Natural killer cell (primary cell): ENCODE results near the gene CX3CR1. TPM values are rescaled to one million over a fixed set of nuclear protein-coding genes. Genes with fewer than 3 reads are reported as not detected.

Experiments
- ATAC-seq, 3 donors: fragments of 150-1000 bp in 2 of 3; fragments of 200-7000 bp in 1 of 3; cut with Tn5 transposase; 1 replicate in 1 of 3; 2 replicates in 2 of 3; pipeline ENCODE4 v1.10.0; 2021; ENCODE audit warnings: mild to moderate bottlenecking in 2 of 3, moderate library complexity in 2 of 3
- DNase-seq, 2 donors: peaks; one replicate each; pipeline versions ENCODE4 v3.0.0 to v3.0.0-alpha.2; 2013 to 2021; ENCODE audit warnings: mixed read lengths in 1 of 2
- H3K27ac ChIP-seq: one replicate; pipeline ENCODE4 v1.5.1; 2013; ENCODE audit warnings: mild to moderate bottlenecking, low read length
- H3K27me3 ChIP-seq: one replicate; pipeline ENCODE4 v1.6.1; 2013; ENCODE audit warnings: low read length; ENCODE audit not compliant: control insufficient read depth, insufficient read depth
- H3K36me3 ChIP-seq: one replicate; pipeline ENCODE4 v1.6.1; 2013; ENCODE audit warnings: low read length; ENCODE audit not compliant: control insufficient read depth, insufficient read depth
- H3K4me1 ChIP-seq: one replicate; pipeline ENCODE4 v1.6.1; 2013; ENCODE audit warnings: low read length; ENCODE audit not compliant: control insufficient read depth, insufficient read depth
- H3K4me3 ChIP-seq: one replicate; pipeline ENCODE4 v1.5.1; 2013; ENCODE audit warnings: low read length
- H3K9me3 ChIP-seq: one replicate; pipeline ENCODE4 v1.6.1; 2013; ENCODE audit warnings: low read length; ENCODE audit not compliant: control insufficient read depth, insufficient read depth
- H3K27ac Mint-ChIP-seq, 2 donors: one replicate each; pipeline ENCODE4 v1.8.0; 2022; ENCODE audit warnings: mild to moderate bottlenecking in 2 of 2, mixed read lengths in 2 of 2, moderate library complexity in 1 of 2
- H3K27me3 Mint-ChIP-seq, 2 donors: one replicate each; pipeline ENCODE4 v1.8.0; 2022; ENCODE audit warnings: low read depth in 2 of 2, mixed read lengths in 2 of 2
- H3K36me3 Mint-ChIP-seq: one replicate; pipeline ENCODE4 v1.8.0; 2022; ENCODE audit warnings: mixed read lengths
- H3K4me1 Mint-ChIP-seq, 2 donors: one replicate each; pipeline ENCODE4 v1.8.0; 2022; ENCODE audit warnings: mixed read lengths in 2 of 2
- H3K4me3 Mint-ChIP-seq: one replicate; pipeline ENCODE4 v1.8.0; 2022; ENCODE audit warnings: mild to moderate bottlenecking, moderate library complexity, mixed read lengths
- H3K9me3 Mint-ChIP-seq, 2 donors: one replicate each; pipeline ENCODE4 v1.8.0; 2022; ENCODE audit warnings: mixed read lengths in 2 of 2
- WGBS: methylation state at CpG from one replicate; pipeline ENCODE4 v1.1.7; 2013; ENCODE audit warnings: missing lambda C conversion rate; ENCODE audit not compliant: insufficient coverage; 5-methylcytosine and 5-hydroxymethylcytosine counted together
- intact Hi-C: fragments of 100-400 bp; cut with micrococcal nuclease; formaldehyde crosslinking; loops from one replicate; pipeline ENCODE4 v1.14.2; 2022
- total RNA-seq, 4 donors: library from RNA; stranded (reverse); fragments of 120-200 nt in 1 of 4; gene quantifications; one replicate each; pipeline versions ENCODE4 v1.2.3 to v1.2.4, GENCODE V29; 2013 to 2022
- TF ChIP-seq, protein P1 (sequence below): fragments of 200-600 bp; IDR thresholded peaks from one replicate; pipeline ENCODE4 v1.8.0; 2022; ENCODE audit warnings: antibody characterized with exemption

Gene CX3CR1
- total RNA-seq, 3 donors from 2014 or later (not counting 1 experiment from before 2014, with no cell fraction given) = 203 to 459 (median 405) TPM

DNA sequence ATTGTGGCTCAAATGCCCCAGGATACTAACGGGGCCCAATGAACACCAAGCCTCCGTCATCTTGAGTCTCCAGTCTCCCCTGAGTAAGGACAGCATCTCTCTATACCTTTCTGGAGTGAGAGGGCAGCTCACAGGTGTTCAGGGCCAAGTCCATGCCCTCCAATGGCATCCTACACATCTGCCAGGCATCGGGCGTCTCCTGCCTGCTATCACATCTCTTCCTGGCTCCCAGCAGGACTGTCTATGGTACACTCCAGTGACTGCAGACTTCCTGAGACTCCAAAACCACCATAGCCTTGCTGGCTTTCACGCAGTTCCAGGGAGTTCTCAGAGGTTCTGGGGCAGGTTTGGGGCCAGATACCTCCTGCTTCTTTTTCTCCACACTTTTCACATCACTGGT lies 28.3 kb downstream of the CX3CR1 start:
- TF ChIP-seq, protein P1, sequence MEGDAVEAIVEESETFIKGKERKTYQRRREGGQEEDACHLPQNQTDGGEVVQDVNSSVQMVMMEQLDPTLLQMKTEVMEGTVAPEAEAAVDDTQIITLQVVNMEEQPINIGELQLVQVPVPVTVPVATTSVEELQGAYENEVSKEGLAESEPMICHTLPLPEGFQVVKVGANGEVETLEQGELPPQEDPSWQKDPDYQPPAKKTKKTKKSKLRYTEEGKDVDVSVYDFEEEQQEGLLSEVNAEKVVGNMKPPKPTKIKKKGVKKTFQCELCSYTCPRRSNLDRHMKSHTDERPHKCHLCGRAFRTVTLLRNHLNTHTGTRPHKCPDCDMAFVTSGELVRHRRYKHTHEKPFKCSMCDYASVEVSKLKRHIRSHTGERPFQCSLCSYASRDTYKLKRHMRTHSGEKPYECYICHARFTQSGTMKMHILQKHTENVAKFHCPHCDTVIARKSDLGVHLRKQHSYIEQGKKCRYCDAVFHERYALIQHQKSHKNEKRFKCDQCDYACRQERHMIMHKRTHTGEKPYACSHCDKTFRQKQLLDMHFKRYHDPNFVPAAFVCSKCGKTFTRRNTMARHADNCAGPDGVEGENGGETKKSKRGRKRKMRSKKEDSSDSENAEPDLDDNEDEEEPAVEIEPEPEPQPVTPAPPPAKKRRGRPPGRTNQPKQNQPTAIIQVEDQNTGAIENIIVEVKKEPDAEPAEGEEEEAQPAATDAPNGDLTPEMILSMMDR = no peak
- Mint-ChIP-seq H3K27me3 (no peaks in the 10 kb centered on the region), H3K27ac (peak overlapping the region; percentile 83 to 89), H3K36me3 (no peaks in the 10 kb centered on the region), H3K9me3 (no peaks in the 10 kb centered on the region), H3K4me1 (peaks cover 71 to 83% of the 10 kb centered on the region in 2 donors), H3K4me3 (peak overlapping the region; percentile 40)
- H3K27me3 ChIP-seq = no peaks in the 10 kb centered on the region
- DNase-seq = no peak
- no peak for ATAC-seq
- peaks cover 62% of the 10 kb centered on the region for H3K4me1 ChIP-seq
- peaks cover 2% of the 10 kb centered on the region for H3K36me3 ChIP-seq
- intact Hi-C loops = no loop called here
- no peak overlapping the region for H3K27ac ChIP-seq
- no peak overlapping the region for H3K4me3 ChIP-seq
- no peaks in the 10 kb centered on the region for H3K9me3 ChIP-seq
- WGBS = 95% methylated on average over 5 of the region's 5 CpGs

DNA sequence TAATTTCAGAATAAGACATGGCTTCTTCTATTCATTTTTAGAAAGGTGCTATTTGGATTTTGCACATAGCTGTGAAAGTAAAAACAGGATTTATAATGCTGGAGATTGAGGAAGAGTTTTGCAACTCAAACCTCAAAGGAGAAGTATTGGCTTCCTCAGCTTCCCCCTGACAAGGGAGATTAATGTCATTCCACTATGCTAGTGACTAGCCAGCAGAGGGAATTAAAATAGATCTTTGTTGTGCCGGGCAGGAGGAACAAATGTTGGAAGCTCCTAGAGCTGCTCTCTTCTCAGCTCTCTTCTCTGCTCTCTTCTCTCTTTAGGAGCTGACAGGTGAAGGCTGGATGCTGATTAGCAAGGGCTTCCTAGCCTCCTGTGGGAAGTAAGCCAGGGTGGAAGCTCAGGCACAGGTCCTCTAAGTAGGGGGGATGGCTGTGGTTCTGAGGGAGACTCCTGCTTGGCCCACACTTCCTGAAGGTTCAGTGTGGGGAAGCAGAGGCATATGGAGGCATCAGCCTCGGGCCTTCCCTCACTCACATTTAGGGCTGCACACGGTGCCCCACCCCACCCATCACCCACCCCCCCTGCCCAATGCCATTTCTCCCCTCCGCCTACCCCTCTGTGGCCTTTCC lies 29.6 kb downstream of the CX3CR1 start:
- DNase-seq (no peak), ATAC-seq (peak in 1 of 3 donors; percentile 24)
- peak overlapping the region; percentile 66 for H3K4me3 Mint-ChIP-seq
- H3K4me1 Mint-ChIP-seq = peaks cover 61 to 75% of the 10 kb centered on the region in 2 donors
- Histone ChIP-seq H3K27me3 (no peaks in the 10 kb centered on the region), H3K27ac (peak overlapping the region; percentile 57), H3K4me1 (peaks cover 51% of the 10 kb centered on the region), H3K9me3 (no peaks in the 10 kb centered on the region), H3K4me3 (no peak overlapping the region), H3K36me3 (peaks cover 2% of the 10 kb centered on the region)
- TF ChIP-seq, protein P1 = no peak
- no peaks in the 10 kb centered on the region for H3K9me3 Mint-ChIP-seq
- no peaks in the 10 kb centered on the region for H3K36me3 Mint-ChIP-seq
- H3K27ac Mint-ChIP-seq = peak overlapping the region; percentile 83 to 89
- intact Hi-C loops = no loop called here
- 80% methylated on average over 1 of the region's 4 CpGs for WGBS
- H3K27me3 Mint-ChIP-seq = no peaks in the 10 kb centered on the region

DNA sequence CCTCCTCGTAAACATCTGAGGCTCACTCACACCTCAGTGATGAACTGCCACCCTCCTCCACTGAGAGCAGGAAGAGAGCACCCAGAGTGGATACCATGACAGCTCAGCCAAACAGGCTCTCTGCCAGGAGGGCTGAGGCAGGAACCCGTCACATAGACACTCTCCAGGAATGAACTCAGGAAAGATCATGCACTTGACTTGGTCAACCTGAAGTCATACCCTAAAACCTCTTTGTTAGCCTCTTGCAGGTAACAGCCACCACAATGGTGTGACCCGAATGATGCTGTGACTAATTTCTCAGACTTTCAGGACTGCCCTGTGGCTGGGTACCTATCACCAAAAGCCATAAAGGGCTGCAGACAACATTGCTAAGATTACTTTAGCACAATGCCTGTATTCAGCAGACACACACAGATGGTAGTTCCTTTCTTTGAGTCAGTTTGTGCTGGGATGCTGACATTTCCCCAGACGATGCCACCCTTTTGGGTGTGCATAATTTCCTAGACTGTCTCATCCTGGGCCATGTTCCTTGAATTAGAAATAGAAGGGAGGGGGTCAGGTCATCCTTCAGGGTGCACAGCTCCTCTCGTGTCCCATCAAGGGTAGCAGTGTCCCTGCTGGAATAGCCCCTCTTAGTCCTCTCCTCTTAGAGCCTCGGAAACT lies 30.3 kb downstream of the CX3CR1 start:
- H3K4me3 ChIP-seq = no peak overlapping the region
- H3K27me3 ChIP-seq = no peaks in the 10 kb centered on the region
- Mint-ChIP-seq H3K4me3 (peak overlapping the region; percentile 66), H3K36me3 (peaks cover 3% of the 10 kb centered on the region), H3K27me3 (no peaks in the 10 kb centered on the region), H3K27ac (peak overlapping the region; percentile 83 to 89), H3K9me3 (no peaks in the 10 kb centered on the region), H3K4me1 (peaks cover 55 to 69% of the 10 kb centered on the region in 2 donors)
- WGBS = 46% methylated on average over 6 of the region's 6 CpGs
- ATAC-seq (peak; percentile 76 to 90 (median 86)), DNase-seq (peak in 1 of 2 donors; percentile 40)
- H3K9me3 ChIP-seq = no peaks in the 10 kb centered on the region
- H3K27ac ChIP-seq = peak overlapping the region; percentile 57
- TF ChIP-seq, protein P1 = no peak
- intact Hi-C loops = loop anchor here (2.0 kb wide), 1 partner anchor 15 kb away; no protein-coding TSS in a partner anchor
- H3K36me3 ChIP-seq = peaks cover 2% of the 10 kb centered on the region
- peaks cover 47% of the 10 kb centered on the region for H3K4me1 ChIP-seq
